C4-2B (cell line): ENCODE data around the gene CFAP299.

Experiments
- H3K27ac ChIP-seq: fragments of 450-650 bp; 2 replicates; pipeline ENCODE4 v1.5.1; 2017
- CTCF ChIP-seq: fragments of 450-650 bp; conservative IDR thresholded peaks from 2 replicates; pipeline ENCODE4 v1.5.1; 2017; ENCODE audit warnings: mild to moderate bottlenecking
- ZFX ChIP-seq: fragments of 450-650 bp; IDR thresholded peaks from 2 replicates; pipeline ENCODE4 v1.6.1; 2017

Gene CFAP299

GRCh38 chr4:80390178-80390577 is 54.6 kb downstream of the CFAP299 start:
- no peak overlapping the region for H3K27ac ChIP-seq
- TF ChIP-seq ZFX (no peak), CTCF (no peak)

GRCh38 chr4:80393246-80393969 is 57.9 kb downstream of the CFAP299 start:
- TF ChIP-seq CTCF (no peak), ZFX (no peak)
- H3K27ac ChIP-seq: no peak overlapping the region

GRCh38 chr4:80393970-80394250 is 58.4 kb downstream of the CFAP299 start:
- no peak overlapping the region for H3K27ac ChIP-seq
- TF ChIP-seq CTCF (no peak), ZFX (no peak)

- TF ChIP-seq CTCF: no peak
- no peak for TF ChIP-seq ZFX
- no peak overlapping the region for H3K27ac ChIP-seq
Observed at GRCh38 chr4:80407246-80407645, 71.7 kb downstream of the CFAP299 start.

- H3K27ac ChIP-seq: no peak overlapping the region
- TF ChIP-seq CTCF: no peak
- TF ChIP-seq ZFX: no peak
Observed at GRCh38 chr4:80409809-80410208, 74.3 kb downstream of the CFAP299 start.

GRCh38 chr4:80412322-80412721 is 76.8 kb downstream of the CFAP299 start:
- TF ChIP-seq ZFX (no peak), CTCF (no peak)
- no peak overlapping the region for H3K27ac ChIP-seq

GRCh38 chr4:80413086-80413485 is 77.6 kb downstream of the CFAP299 start:
- TF ChIP-seq ZFX: no peak
- TF ChIP-seq CTCF: no peak
- no peak overlapping the region for H3K27ac ChIP-seq
